ENCODE measurements around the gene BMF.

Gene BMF

GRCh38 chr15:40094156-40094555 is 14.5 kb downstream of the BMF start:
- in situ Hi-C loops (cut with MboI; ENCODE audit: low pct_unique_long_range_greater_than_20kb, low sequenced_read_pairs): no loop called here
- no peak for DNase-seq

- in situ Hi-C loops (cut with MboI; ENCODE audit: low pct_unique_long_range_greater_than_20kb, low sequenced_read_pairs): no loop called here
- DNase-seq: no peak
Measured at GRCh38 chr15:40092979-40093869, 15.5 kb downstream of the BMF start.

GRCh38 chr15:40092256-40092978 is 16.3 kb downstream of the BMF start:
- no peak for DNase-seq
- in situ Hi-C loops (cut with MboI; ENCODE audit: low pct_unique_long_range_greater_than_20kb, low sequenced_read_pairs): no loop called here

- no peak for DNase-seq
Measured at GRCh38 chr15:40091861-40092255, 16.8 kb downstream of the BMF start.

GRCh38 chr15:40090774-40091455 is 17.8 kb downstream of the BMF start:
- DNase-seq: no peak
- in situ Hi-C loops (cut with MboI; ENCODE audit: low pct_unique_long_range_greater_than_20kb, low sequenced_read_pairs): no loop called here

More at GRCh38 chr15:40091861-40092255, 16.8 kb downstream of the BMF start:
- in situ Hi-C loops (cut with MboI; ENCODE audit: low pct_unique_long_range_greater_than_20kb, low sequenced_read_pairs): no loop called here

GRCh38 chr15:40088929-40089755 is 19.5 kb downstream of the BMF start:
- DNase-seq: no peak

GRCh38 chr15:40087991-40088928 is 20.4 kb downstream of the BMF start:
- in situ Hi-C loops (cut with MboI; ENCODE audit: low pct_unique_long_range_greater_than_20kb, low sequenced_read_pairs): no loop called here
- no peak for DNase-seq

More at GRCh38 chr15:40088929-40089755, 19.5 kb downstream of the BMF start:
- in situ Hi-C loops (cut with MboI; ENCODE audit: low pct_unique_long_range_greater_than_20kb, low sequenced_read_pairs): no loop called here

GRCh38 chr15:40087068-40087810 is 21.4 kb downstream of the BMF start:
- in situ Hi-C loops (cut with MboI; ENCODE audit: low pct_unique_long_range_greater_than_20kb, low sequenced_read_pairs): no loop called here
- no peak for DNase-seq

GRCh38 chr15:40085266-40085665 is 23.4 kb downstream of the BMF start:
- in situ Hi-C loops (cut with MboI; ENCODE audit: low pct_unique_long_range_greater_than_20kb, low sequenced_read_pairs): no loop called here
- no peak for DNase-seq

GRCh38 chr15:40084650-40085049 is 24.0 kb downstream of the BMF start:
- in situ Hi-C loops (cut with MboI; ENCODE audit: low pct_unique_long_range_greater_than_20kb, low sequenced_read_pairs): no loop called here
- DNase-seq: no peak

- DNase-seq: no peak
- in situ Hi-C loops (cut with MboI; ENCODE audit: low pct_unique_long_range_greater_than_20kb, low sequenced_read_pairs): no loop called here
Measured at GRCh38 chr15:40082195-40082883, 26.3 kb downstream of the BMF start.

GRCh38 chr15:40081691-40082194 is 26.9 kb downstream of the BMF start:
- DNase-seq: peak; percentile 69
- in situ Hi-C loops (cut with MboI; ENCODE audit: low pct_unique_long_range_greater_than_20kb, low sequenced_read_pairs): no loop called here

- in situ Hi-C loops (cut with MboI; ENCODE audit: low pct_unique_long_range_greater_than_20kb, low sequenced_read_pairs): no loop called here
- DNase-seq: no peak
Measured at GRCh38 chr15:40080847-40081246, 27.8 kb downstream of the BMF start.

- no peak for DNase-seq
- in situ Hi-C loops (cut with MboI; ENCODE audit: low pct_unique_long_range_greater_than_20kb, low sequenced_read_pairs): no loop called here
Measured at GRCh38 chr15:40080104-40080503, 28.6 kb downstream of the BMF start.

- in situ Hi-C loops (cut with MboI; ENCODE audit: low pct_unique_long_range_greater_than_20kb, low sequenced_read_pairs): no loop called here
- DNase-seq: no peak
Measured at GRCh38 chr15:40079456-40079855, 29.2 kb downstream of the BMF start.

- in situ Hi-C loops (cut with MboI; ENCODE audit: low pct_unique_long_range_greater_than_20kb, low sequenced_read_pairs): no loop called here
- DNase-seq: no peak
Measured at GRCh38 chr15:40075298-40076044, 33.2 kb downstream of the BMF start.

Data from KBM-7 (cell line).